Panc1 (cell line): ENCODE results near the gene POLDIP2.

Source experiments
- CTCF ChIP-seq: fragments of 450-650 bp; IDR thresholded peaks from 2 replicates; pipeline ENCODE4 v1.5.1; 2017; ENCODE audit warnings: mild to moderate bottlenecking
- POLR2AphosphoS5 ChIP-seq: IDR thresholded peaks from 2 replicates; pipeline ENCODE4 v1.6.1; 2012; ENCODE audit warnings: mild to moderate bottlenecking, low read depth, low read length, moderate library complexity
- REST ChIP-seq, 2 experiments: IDR thresholded peaks; 2 replicates each; pipeline ENCODE4 v1.6.1; 2011 to 2012; ENCODE audit warnings: low read depth in 2 of 2, control low read depth in 1 of 2, low read length in 1 of 2, mild to moderate bottlenecking in 1 of 2, moderate library complexity in 1 of 2; ENCODE audit not compliant: insufficient read depth in 1 of 2

GRCh38 chr17:28386391-28386790 is 29.1 kb upstream of the POLDIP2 start:
- TF ChIP-seq CTCF (no peak), POLR2AphosphoS5 (no peak), REST (IDR thresholded peaks at IDR 0.05; ENCODE audit: insufficient read depth in 1 of 2, low read depth in 2 of 2, low read length in 1 of 2) (no peak)
